ENCODE data around the gene NUP58.

Gene NUP58

GRCh38 chr13:25335856-25336255, 34.4 kb downstream of the NUP58 start:
- Histone ChIP-seq H3K27ac (ENCODE audit: low read depth, low read length, poor library complexity, severe bottlenecking) (no peak overlapping the region), H3K36me3 (ENCODE audit: insufficient read depth, low read length) (peaks cover 93% of the 10 kb centered on the region), H3K79me2 (ENCODE audit: insufficient read depth, low read length) (0 out of 2 replicates have a peak, but pooled peaks cover 3% of the 10 kb centered on the region), H3K4me3 (ENCODE audit: low read depth, low read length, poor library complexity, severe bottlenecking) (no peak overlapping the region), H3K9ac (ENCODE audit: low read length) (no peak overlapping the region), H3K9me3 (ENCODE audit: low read length) (no peaks in the 10 kb centered on the region), H3K9me2 (ENCODE audit: low read depth, low read length) (no peaks in the 10 kb centered on the region), H3K4me1 (ENCODE audit: insufficient read depth, low read length, severe bottlenecking) (no peaks in the 10 kb centered on the region), H3K4me2 (ENCODE audit: low read length) (no peak overlapping the region), H4K20me1 (ENCODE audit: insufficient read depth, low read length) (no peaks in the 10 kb centered on the region), H2AFZ (ENCODE audit: low read length) (no peak overlapping the region), H3F3A (ENCODE audit: insufficient read depth, low read length) (no peaks in the 10 kb centered on the region), H3K27me3 (ENCODE audit: insufficient read depth, low read length) (no peaks in the 10 kb centered on the region)
- TF ChIP-seq EZH2 (IDR thresholded peaks at IDR 0.05; ENCODE audit: borderline replicate concordance, low read length) (no peak), CTCF (IDR thresholded peaks at IDR 0.05; ENCODE audit: low read length) (no peak)

GRCh38 chr13:25345576-25345975, 44.2 kb downstream of the NUP58 start:
- no peaks in the 10 kb centered on the region for H3K9me2 ChIP-seq (ENCODE audit: low read depth, low read length)
- H3K4me3 ChIP-seq (ENCODE audit: low read depth, low read length, poor library complexity, severe bottlenecking) = no peak overlapping the region
- no peak overlapping the region for H3K9ac ChIP-seq (ENCODE audit: low read length)
- no peaks in the 10 kb centered on the region for H3K27me3 ChIP-seq (ENCODE audit: insufficient read depth, low read length)
- H3F3A ChIP-seq (ENCODE audit: insufficient read depth, low read length) = no peaks in the 10 kb centered on the region; the same call in 1 of the 2 replicates
- no peaks in the 10 kb centered on the region for H3K4me1 ChIP-seq (ENCODE audit: insufficient read depth, low read length, severe bottlenecking)
- H3K36me3 ChIP-seq (ENCODE audit: insufficient read depth, low read length) = peaks cover 7% of the 10 kb centered on the region
- H3K27ac ChIP-seq (ENCODE audit: low read depth, low read length, poor library complexity, severe bottlenecking) = no peak overlapping the region
- H3K4me2 ChIP-seq (ENCODE audit: low read length) = no peak overlapping the region
- TF ChIP-seq EZH2 (IDR thresholded peaks at IDR 0.05; ENCODE audit: borderline replicate concordance, low read length) = no peak
- no peak for TF ChIP-seq CTCF (IDR thresholded peaks at IDR 0.05; ENCODE audit: low read length)
- H4K20me1 ChIP-seq (ENCODE audit: insufficient read depth, low read length) = no peaks in the 10 kb centered on the region
- H3K79me2 ChIP-seq (ENCODE audit: insufficient read depth, low read length) = no peaks in the 10 kb centered on the region
- H2AFZ ChIP-seq (ENCODE audit: low read length) = no peak overlapping the region
- no peaks in the 10 kb centered on the region for H3K9me3 ChIP-seq (ENCODE audit: low read length)

GRCh38 chr13:25347151-25347550, 45.7 kb downstream of the NUP58 start:
- no peaks in the 10 kb centered on the region; the same call in 1 of the 2 replicates for H3F3A ChIP-seq (ENCODE audit: insufficient read depth, low read length)
- H3K4me1 ChIP-seq (ENCODE audit: insufficient read depth, low read length, severe bottlenecking) = no peaks in the 10 kb centered on the region
- H3K79me2 ChIP-seq (ENCODE audit: insufficient read depth, low read length) = no peaks in the 10 kb centered on the region
- H3K36me3 ChIP-seq (ENCODE audit: insufficient read depth, low read length) = no peaks in the 10 kb centered on the region; the same call in 1 of the 2 replicates
- no peaks in the 10 kb centered on the region for H3K9me2 ChIP-seq (ENCODE audit: low read depth, low read length)
- no peaks in the 10 kb centered on the region for H3K27me3 ChIP-seq (ENCODE audit: insufficient read depth, low read length)
- no peaks in the 10 kb centered on the region for H4K20me1 ChIP-seq (ENCODE audit: insufficient read depth, low read length)
- no peak overlapping the region for H3K4me2 ChIP-seq (ENCODE audit: low read length)
- no peak overlapping the region for H3K9ac ChIP-seq (ENCODE audit: low read length)
- H3K27ac ChIP-seq (ENCODE audit: low read depth, low read length, poor library complexity, severe bottlenecking) = no peak overlapping the region
- no peaks in the 10 kb centered on the region for H3K9me3 ChIP-seq (ENCODE audit: low read length)
- TF ChIP-seq EZH2 (IDR thresholded peaks at IDR 0.05; ENCODE audit: borderline replicate concordance, low read length) (no peak), CTCF (IDR thresholded peaks at IDR 0.05; ENCODE audit: low read length) (no peak)
- no peak overlapping the region for H3K4me3 ChIP-seq (ENCODE audit: low read depth, low read length, poor library complexity, severe bottlenecking)
- H2AFZ ChIP-seq (ENCODE audit: low read length) = no peak overlapping the region

Data from OCI-LY1 (cell line).